ENCODE measurements around the gene DPP6.

GRCh38 chr7:154426778-154427177 is 374.6 kb downstream of the DPP6 start:
- TF ChIP-seq POLR2A (IDR thresholded peaks at IDR 0.05), result no peak
- no peak for TF ChIP-seq CTCF (IDR thresholded peaks at IDR 0.05)

Data from heart left ventricle (tissue), 13 donors.